ENCODE data around the gene DYSF. TPM values are rescaled to one million over a fixed set of nuclear protein-coding genes. Genes with fewer than 3 reads are reported as not detected.

The DYSF gene
- total RNA-seq, 2 experiments from 2014 or later, result not detected

DNA sequence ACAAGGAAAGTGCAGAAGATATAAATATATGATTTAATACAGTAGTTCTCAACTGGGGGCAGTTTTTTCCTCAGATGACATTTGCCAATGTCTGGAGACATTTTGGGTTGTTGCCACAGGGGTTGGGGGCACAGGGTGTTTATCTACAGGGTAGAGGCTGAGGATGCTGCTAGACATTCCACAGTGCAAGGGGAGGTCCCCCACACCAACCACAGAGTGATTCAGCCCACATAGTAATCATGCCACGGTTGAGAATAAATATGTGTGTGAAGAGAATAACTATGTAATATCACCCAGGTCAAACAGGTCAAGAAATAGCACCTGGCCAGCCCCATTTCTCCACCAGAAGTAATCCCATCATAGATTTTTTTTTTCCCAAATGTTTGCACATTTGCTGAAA, 17.9 kb downstream of the DYSF start:
- no peak overlapping the region for H2AFZ ChIP-seq (ENCODE audit: low read length)
- ChIA-PET POLR2A (no interaction called here), CTCF (ENCODE audit: unreplicated experiment) (no interaction called here)
- H3K9me2 ChIP-seq (ENCODE audit: insufficient read depth, low read length), result no peaks in the 10 kb centered on the region
- intact Hi-C loops (cut with micrococcal nuclease; ENCODE audit: unreplicated experiment), result no loop called here
- H3K36me3 ChIP-seq (ENCODE audit: insufficient read depth, low read length), result no peaks in the 10 kb centered on the region
- DNase-seq (ENCODE audit: low spot score), result no peak
- H3K4me1 ChIP-seq (ENCODE audit: insufficient read depth, low read length, poor library complexity, severe bottlenecking), result no peaks in the 10 kb centered on the region
- BruUV-seq (replicated peaks), result no TSS peak
- no peak for TF ChIP-seq EZH2phosphoT487 (IDR thresholded peaks at IDR 0.05; ENCODE audit: borderline replicate concordance, low read depth, low read length)
- TF ChIP-seq, protein P1, sequence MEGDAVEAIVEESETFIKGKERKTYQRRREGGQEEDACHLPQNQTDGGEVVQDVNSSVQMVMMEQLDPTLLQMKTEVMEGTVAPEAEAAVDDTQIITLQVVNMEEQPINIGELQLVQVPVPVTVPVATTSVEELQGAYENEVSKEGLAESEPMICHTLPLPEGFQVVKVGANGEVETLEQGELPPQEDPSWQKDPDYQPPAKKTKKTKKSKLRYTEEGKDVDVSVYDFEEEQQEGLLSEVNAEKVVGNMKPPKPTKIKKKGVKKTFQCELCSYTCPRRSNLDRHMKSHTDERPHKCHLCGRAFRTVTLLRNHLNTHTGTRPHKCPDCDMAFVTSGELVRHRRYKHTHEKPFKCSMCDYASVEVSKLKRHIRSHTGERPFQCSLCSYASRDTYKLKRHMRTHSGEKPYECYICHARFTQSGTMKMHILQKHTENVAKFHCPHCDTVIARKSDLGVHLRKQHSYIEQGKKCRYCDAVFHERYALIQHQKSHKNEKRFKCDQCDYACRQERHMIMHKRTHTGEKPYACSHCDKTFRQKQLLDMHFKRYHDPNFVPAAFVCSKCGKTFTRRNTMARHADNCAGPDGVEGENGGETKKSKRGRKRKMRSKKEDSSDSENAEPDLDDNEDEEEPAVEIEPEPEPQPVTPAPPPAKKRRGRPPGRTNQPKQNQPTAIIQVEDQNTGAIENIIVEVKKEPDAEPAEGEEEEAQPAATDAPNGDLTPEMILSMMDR (conservative IDR thresholded peaks at IDR 0.05; ENCODE audit: low read length), result no peak
- no peak overlapping the region for H3K4me2 ChIP-seq (ENCODE audit: low read length)
- no peak overlapping the region for H3K27ac ChIP-seq (ENCODE audit: low read depth, low read length, poor library complexity, severe bottlenecking)
- no peaks in the 10 kb centered on the region for H4K20me1 ChIP-seq (ENCODE audit: insufficient read depth, low read length)
- no peak overlapping the region for H3K4me3 ChIP-seq (ENCODE audit: low read depth, low read length, poor library complexity, severe bottlenecking)
- no peaks in the 10 kb centered on the region for H3K9me3 ChIP-seq (ENCODE audit: low read length)
- no peaks in the 10 kb centered on the region for H3K79me2 ChIP-seq (ENCODE audit: insufficient read depth, low read depth, low read length)

DNA sequence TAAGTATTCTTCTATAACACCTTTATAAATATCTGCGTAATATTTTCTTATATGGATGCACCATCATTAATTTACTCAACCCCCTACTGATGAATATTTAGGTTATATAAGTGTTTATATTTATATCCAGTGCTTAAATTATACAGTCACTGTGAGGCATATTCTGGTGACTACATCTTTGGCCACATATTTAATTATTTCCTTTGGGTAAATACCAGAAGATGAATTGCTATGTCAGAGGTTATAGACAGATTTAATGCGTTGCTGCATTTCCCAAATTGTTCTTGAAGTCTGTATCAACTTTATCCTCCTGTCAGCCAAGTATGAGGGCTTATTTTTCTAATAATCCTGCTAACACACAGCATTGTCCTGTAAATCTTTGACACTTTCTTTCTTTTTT, 18.7 kb downstream of the DYSF start:
- H3K4me2 ChIP-seq (ENCODE audit: low read length), result no peak overlapping the region
- no peaks in the 10 kb centered on the region for H3K36me3 ChIP-seq (ENCODE audit: insufficient read depth, low read length)
- TF ChIP-seq, protein P1 (conservative IDR thresholded peaks at IDR 0.05; ENCODE audit: low read length), result no peak
- TF ChIP-seq EZH2phosphoT487 (IDR thresholded peaks at IDR 0.05; ENCODE audit: borderline replicate concordance, low read depth, low read length), result no peak
- intact Hi-C loops (cut with micrococcal nuclease; ENCODE audit: unreplicated experiment), result no loop called here
- no peak for DNase-seq (ENCODE audit: low spot score)
- H3K4me1 ChIP-seq (ENCODE audit: insufficient read depth, low read length, poor library complexity, severe bottlenecking), result no peaks in the 10 kb centered on the region
- no peak overlapping the region for H3K4me3 ChIP-seq (ENCODE audit: low read depth, low read length, poor library complexity, severe bottlenecking)
- no peak overlapping the region for H2AFZ ChIP-seq (ENCODE audit: low read length)
- H3K79me2 ChIP-seq (ENCODE audit: insufficient read depth, low read depth, low read length), result no peaks in the 10 kb centered on the region
- no peaks in the 10 kb centered on the region for H3K9me3 ChIP-seq (ENCODE audit: low read length)
- POLR2A ChIA-PET, result no interaction called here
- no TSS peak for BruUV-seq (replicated peaks)
- no peaks in the 10 kb centered on the region for H4K20me1 ChIP-seq (ENCODE audit: insufficient read depth, low read length)
- CTCF ChIA-PET (ENCODE audit: unreplicated experiment), result no interaction called here
- no peaks in the 10 kb centered on the region for H3K9me2 ChIP-seq (ENCODE audit: insufficient read depth, low read length)
- no peak overlapping the region for H3K27ac ChIP-seq (ENCODE audit: low read depth, low read length, poor library complexity, severe bottlenecking)

DNA sequence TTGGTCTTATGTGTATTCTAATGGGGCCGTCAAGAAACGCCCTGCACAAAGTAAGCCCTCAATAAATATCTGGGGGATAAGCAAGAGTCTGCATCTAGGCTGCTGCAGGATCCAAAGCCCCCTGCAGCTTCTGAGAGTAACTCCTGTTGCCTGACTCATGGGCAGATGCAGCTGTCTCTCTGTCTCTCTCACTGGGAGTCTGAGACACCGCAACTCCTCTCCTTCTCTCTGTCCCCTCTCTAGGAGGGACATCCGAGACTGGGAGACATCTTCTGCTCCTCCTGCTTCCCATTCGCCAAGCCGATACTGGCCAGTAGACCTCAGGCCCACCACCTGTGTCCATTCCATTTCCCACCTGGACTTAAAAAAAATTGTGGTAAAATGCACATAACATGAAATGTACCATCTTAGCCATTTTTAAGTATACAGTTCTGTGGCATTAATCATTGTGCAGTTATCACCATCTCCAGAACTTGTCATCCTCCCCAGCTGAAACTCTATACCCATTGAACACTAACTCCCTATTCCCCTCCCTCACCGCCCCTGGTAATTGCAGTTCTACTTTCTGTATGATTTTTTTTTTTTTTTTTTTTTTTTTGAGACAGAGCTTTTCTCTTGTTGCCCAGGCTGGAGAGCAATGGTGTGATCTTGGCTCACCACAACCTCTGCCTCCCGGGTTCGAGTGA, 20.1 kb downstream of the DYSF start:
- no peaks in the 10 kb centered on the region for H3K79me2 ChIP-seq (ENCODE audit: insufficient read depth, low read depth, low read length)
- POLR2A ChIA-PET, result no interaction called here
- H3K4me3 ChIP-seq (ENCODE audit: low read depth, low read length, poor library complexity, severe bottlenecking), result no peak overlapping the region
- H3K9me2 ChIP-seq (ENCODE audit: insufficient read depth, low read length), result no peaks in the 10 kb centered on the region
- no peak overlapping the region for H3K4me2 ChIP-seq (ENCODE audit: low read length)
- no TSS peak for BruUV-seq (replicated peaks)
- H2AFZ ChIP-seq (ENCODE audit: low read length), result no peak overlapping the region
- intact Hi-C loops (cut with micrococcal nuclease; ENCODE audit: unreplicated experiment), result no loop called here
- no peaks in the 10 kb centered on the region for H4K20me1 ChIP-seq (ENCODE audit: insufficient read depth, low read length)
- no peaks in the 10 kb centered on the region for H3K36me3 ChIP-seq (ENCODE audit: insufficient read depth, low read length)
- H3K4me1 ChIP-seq (ENCODE audit: insufficient read depth, low read length, poor library complexity, severe bottlenecking), result no peaks in the 10 kb centered on the region
- H3K9me3 ChIP-seq (ENCODE audit: low read length), result no peaks in the 10 kb centered on the region
- CTCF ChIA-PET (ENCODE audit: unreplicated experiment), result no interaction called here
- H3K27ac ChIP-seq (ENCODE audit: low read depth, low read length, poor library complexity, severe bottlenecking), result no peak overlapping the region
- no peak for DNase-seq (ENCODE audit: low spot score)
- TF ChIP-seq, protein P1 (conservative IDR thresholded peaks at IDR 0.05; ENCODE audit: low read length), result no peak
- no peak for TF ChIP-seq EZH2phosphoT487 (IDR thresholded peaks at IDR 0.05; ENCODE audit: borderline replicate concordance, low read depth, low read length)
